AG08395 (cell line): ENCODE data around the gene WDR35.
A peak's percentile ranks its signal among the peaks of the same experiment; 100 is the strongest.

ENCODE experiments used
- DNase-seq: peaks from one replicate; pipeline ENCODE4 v3.0.0; 2012; ENCODE audit warnings: mixed read lengths, low spot score

The WDR35 gene

DNA sequence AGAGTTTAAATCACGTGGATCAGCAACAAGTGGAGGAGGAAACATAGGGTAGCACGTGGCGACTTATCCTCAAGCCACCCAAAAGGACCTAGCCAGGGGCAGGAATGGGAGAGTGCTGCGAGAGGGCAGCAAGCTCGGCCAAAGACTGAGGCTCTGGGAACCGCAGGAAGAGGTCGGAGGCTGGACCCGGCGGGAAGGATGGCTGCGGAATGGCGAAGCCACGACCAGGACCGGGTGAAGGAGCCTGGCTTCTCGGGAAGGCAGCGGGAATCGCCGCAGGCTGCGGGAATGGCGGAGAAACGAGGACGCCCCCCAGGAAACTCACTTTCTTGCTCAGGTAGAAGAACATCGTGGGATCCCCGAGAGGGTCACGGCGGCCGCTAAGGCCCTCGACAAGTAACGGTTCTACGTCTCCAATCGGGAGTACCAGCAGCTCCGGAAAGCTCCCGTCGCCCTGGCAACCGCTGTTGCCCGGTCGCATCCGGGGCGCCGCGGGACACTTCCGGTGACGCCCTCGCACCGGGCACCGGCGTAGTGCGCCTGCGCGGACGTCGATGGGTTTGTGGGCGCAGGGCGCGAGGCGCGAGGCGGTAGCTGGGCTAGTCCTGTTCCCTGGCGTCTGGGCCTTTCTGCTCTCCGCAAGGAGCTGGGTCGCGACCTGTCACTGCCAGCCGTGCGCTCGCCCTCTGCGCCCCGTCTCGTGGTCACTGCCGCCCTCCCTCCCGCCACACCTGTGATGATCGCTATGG is at the start of gene WDR35:
WDR35 (minus strand) TSS at position 439 of the 749 bp plus-strand sequence; CDS start at position 349, 90 bp downstream.
- peak; percentile 99 for DNase-seq

GRCh38 chr2:20037660-20038059 is 47.8 kb upstream of the WDR35 start:
- DNase-seq, result no peak

DNA sequence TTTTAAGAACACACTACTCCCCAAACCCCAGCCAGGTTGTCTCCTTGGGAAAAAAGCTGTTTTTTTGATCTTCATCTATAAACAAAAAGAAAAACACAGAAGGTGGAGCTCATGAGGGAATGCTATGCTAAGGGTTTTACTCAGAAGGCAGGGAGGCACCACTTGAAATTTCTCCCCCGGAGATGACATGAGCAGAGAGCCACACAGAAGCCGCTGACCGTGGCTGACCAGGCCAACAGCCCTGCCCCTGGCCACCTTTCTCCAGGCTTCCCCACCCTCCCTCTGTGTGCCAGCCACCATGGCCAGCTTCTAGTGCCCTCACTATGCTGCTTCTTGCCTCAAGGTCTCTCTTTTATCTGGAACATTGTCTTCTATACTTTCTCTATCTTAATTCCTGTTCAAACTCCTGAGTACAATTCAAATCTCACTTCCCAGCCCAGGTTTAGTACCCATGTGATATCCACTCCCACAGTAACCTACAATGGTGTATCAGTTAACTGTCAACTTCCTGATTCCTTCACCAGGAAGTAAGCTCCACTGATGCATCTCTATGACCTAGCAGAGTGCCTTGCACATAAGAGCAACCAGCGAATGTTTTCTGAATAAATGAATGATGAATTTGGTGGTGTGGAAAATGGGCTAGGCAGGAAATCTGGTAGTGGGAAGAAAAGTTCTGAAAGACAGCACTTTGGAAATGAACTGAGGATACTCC is 46.2 kb upstream of the WDR35 start:
- DNase-seq, result no peak

DNA sequence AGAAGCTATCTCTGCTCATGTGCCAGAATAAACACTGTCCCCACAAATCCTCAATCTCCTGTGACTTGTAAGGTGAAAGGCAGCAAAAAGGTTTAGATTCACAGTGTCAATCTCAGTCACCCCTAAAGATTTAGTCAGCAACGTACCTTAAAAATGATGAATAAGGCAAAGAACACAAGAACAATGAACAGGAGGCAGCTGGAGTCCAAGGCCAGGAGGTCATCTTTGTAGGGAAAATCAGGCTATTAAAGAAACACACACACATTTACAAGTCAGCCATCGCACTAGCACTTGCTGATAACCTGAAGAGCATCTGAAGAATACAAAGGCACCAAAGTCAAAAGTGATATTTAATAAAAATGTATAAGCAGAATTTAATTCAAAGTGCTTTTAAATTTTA is 44.9 kb upstream of the WDR35 start:
- DNase-seq, result no peak

- DNase-seq, result no peak
Observed at GRCh38 chr2:20034218-20034617, 44.3 kb upstream of the WDR35 start.

DNA sequence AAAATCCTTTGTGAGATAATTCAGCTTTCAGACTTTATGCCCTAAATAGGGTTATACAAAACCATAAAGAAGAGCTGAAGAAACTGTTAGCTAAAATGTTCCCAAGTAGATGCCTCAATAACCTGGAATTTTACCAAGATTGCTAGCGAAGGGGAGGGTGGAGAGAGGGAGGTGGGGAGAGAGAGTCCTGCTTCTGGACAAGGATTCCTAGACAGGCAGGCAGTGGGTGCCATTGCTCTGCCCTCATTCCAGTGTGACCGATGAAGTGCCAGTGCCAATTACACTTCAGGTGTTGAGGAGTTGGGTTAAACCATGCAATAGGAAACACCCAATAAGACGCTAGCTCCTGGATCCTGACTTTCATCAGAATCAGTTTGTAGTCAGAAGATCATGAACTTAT is 43.4 kb upstream of the WDR35 start:
- no peak for DNase-seq

GRCh38 chr2:20030224-20030623 is 40.3 kb upstream of the WDR35 start:
- DNase-seq, result no peak

DNA sequence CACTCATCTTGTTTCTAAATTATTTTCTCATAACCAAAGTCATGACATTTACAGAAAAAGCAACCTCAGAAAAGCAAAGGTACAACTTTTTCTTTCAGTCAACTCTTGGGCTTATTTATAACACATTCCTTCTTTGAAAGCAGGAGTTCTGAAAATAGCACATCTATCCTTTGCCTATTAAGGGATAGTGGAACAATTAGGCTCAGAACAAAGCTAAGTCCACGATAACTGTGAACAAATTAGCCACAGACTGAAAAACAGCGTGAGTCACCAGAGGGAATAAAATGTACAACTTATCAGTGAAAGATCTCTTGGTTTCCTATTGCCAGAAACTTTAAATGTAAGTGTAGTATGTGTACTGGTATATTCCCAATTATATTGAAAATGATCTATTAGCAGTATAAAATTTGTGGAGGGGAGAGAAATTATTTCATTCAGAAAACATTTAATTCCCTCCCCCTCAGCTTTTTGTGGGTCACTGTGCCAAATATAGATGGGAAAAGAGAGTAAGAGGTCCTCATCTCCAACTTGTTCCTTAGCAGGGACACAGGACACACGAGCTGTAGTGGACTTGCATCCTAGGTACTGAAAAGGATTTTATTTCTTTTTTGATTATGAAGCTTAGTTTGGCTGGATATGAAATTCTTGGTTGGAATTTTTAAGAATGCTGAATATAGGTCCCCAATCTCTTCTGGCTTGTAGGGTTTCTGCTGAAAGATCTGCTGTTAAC is 38.0 kb upstream of the WDR35 start:
- DNase-seq, result no peak

GRCh38 chr2:20027260-20027677 is 37.4 kb upstream of the WDR35 start:
- DNase-seq, result no peak

DNA sequence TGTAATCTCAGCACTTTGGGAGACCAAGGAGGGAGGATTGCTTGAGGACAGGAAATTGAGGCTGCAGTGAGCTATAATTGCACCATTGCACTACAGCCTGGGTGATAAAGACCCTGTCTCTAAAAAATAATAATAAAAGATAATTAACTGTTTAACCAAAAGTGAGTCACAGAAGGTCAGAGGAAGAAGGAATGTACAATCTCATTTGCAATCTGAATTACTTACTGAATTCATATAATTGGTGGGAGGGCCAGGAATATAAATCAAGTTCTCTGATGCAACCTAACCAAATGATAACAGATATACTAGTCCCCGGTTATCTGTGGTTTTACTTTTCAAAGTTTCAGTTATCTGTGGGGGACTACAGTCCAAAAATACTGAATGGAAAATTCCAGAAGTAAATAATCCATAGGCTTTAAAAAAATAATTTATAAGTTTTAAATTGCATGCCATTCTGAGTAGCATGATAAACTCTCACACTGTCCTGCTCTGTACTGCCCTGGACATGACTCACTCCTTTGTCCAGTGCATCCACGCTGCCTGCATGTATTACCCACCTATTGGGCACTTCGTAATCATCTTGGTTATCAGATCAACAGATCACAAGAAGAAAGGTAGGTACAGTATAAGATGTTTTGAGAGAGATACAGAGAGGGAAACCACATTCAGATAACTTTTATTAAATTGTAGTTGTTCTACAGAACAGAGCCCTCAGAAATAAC is 35.3 kb upstream of the WDR35 start:
- DNase-seq, result peak; percentile 18

DNA sequence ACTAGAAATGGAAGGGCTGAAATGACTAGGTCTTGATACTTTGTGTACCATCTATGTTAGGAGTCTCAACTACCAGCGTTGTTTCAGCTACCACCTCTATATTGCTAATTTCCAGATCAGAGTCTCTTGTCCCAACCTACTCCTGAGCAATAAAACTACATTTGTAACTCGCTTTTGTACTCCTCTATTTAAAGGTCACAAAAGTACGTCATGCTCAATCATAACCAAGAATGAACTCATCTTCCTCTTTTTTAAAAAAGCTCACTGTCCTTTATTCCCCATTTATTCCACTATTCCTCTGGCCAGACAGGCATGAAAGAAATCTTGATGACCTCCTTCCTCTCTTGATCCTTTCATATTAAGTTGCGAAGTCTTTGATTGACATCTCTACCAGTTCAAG is 33.8 kb upstream of the WDR35 start:
- DNase-seq, result no peak

- no peak for DNase-seq
Observed at GRCh38 chr2:20021405-20022009, 31.6 kb upstream of the WDR35 start.

DNA sequence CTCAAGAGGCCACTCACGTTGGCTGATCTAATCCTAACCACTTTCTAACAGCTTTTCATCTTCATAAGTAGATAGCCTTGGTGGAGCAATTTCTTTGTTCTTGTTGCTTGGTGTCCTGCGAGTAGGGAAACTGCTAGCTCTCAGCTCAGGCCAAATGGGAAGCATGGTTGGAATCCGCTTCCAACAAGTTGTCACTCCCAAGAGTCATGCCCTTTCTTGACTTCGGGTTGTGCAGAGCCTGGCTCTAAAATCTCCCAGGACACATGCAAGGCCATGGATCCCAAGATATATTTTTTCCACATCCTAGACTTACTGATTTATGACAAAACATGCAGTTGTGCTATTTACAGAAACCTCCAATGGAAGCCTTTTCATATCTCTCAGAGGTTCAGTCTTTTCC is 29.8 kb upstream of the WDR35 start:
- no peak for DNase-seq

DNA sequence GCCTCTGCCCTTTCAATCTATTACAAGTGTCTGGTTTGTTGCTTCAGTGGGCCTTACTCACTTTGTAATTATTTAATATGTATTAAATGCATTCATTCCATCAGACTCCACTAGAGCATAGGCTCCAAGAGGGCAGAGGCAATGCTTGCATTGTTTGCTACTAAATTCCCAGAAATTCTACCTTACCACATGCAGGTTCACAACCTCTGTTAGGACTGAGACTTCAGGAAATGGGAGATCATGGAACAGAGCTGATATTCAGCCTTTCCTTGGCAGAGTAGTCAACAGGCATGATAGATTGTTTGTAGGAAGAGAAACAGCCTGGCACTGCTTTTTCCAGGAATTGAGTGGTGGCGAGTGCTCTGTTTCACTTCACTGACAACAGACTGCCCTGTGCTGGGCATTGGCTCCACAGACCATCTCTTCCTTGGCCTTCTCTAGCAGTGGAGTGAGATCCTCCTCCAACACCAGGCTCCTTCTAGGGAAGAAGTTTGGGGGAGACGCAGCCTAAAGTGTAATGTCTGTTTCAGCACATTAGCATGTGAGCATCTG is 28.8 kb upstream of the WDR35 start:
- no peak for DNase-seq

GRCh38 chr2:20016346-20016745 is 26.4 kb upstream of the WDR35 start:
- no peak for DNase-seq

- DNase-seq, result peak; percentile 70
Observed at GRCh38 chr2:20015482-20016083, 25.7 kb upstream of the WDR35 start.

DNA sequence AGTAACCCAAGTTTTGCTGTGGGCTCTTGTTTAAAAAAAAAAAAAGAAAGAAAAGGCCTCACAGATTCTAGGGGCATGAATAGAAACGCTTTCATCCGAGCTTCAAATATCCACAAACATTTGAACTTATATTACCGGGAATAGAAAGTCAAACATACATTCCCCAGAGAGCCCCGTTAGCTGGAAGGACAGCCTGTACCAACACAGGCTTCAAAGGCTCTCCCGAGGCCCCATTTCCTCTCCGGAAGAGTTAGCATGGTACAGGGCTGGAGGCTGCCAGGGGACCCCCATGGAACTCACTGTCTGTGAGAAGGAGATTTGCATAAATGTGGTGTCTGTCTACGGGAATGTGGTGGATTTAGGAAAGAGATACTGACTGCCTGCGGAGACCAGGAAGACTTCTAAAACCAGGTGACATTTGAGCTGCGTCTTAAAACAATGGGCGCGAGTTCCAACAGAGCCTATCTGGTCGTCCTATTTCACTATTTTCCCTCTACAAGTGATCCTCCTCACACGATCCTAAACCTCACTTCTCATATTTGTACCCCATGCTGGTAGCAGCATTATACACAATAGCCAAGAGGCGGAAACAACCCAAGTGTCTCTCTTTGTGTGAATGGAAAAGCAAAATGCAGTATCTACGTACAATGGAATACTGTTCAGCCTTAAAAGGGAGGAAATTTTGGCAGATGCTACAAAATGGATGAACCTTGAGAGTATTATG is 23.4 kb upstream of the WDR35 start:
- DNase-seq, result no peak

DNA sequence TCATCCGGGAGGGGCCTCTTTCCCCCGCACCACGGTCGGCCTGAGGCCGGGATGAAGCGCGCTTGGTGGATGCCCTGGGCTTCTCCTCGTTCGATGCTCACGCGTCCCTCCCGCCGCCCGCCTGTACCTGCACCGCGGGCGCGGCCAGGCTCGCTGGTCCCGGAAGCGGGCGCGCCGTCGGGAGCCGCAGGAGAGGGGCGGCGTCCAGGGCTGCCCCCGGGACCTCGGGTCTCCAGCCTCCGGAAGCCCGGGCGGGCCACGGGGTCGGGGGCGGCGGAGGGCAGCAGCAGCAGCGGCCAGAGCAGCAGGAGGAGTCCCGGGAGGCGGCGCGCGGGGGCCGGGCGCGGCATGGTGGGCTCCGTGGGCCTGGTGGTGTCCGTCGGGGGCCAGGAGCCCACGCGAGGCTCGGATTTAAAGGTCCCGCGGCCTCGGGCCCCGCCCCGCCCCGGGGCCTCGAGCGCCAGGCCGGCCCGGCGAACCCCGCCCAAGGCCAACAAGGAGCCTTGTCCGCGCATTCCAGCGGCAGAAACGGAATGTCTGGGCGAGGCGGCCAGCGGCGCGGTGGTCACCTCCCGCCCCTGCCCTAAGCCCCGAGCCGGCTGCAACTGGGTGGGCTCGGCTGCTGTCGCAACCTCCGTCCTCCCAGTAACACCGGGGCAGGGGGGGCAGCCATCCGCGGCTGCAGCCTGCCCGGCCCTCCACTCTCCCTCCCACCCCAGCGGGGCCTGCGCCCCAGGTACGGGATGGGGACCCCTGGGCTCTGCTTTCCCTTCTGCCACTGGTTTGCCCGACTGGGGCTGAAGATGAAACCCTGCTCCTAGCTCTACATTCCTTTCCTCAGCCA is 22.6 kb upstream of the WDR35 start, which contains the start of gene MATN3:
MATN3 (minus strand) TSS at position 387 of the 844 bp plus-strand sequence; CDS start at position 350, 37 bp downstream.
- DNase-seq, result peak; percentile 78

DNA sequence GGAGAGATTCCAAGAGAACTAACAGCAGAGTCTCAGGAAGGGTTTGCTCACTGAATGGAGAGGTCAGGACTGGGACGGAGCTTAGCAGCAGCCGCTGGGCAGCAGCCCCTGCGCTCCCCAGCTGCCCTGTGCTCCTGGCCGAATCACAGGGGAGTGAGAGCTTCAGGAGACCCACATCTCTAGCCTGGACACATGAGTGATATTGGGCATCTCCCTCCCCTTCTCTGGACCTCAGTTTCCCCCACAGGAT is 22.1 kb upstream of the WDR35 start:
- no peak for DNase-seq
